SKM-1 (cell line): ENCODE measurements around the gene KCNQ4.

Experiments
- DNase-seq: peaks from one replicate; lab custom pipeline; 2025; ENCODE audit not compliant: unreplicated experiment; lab: John Stamatoyannopoulos, UW

KCNQ4 gene

DNA sequence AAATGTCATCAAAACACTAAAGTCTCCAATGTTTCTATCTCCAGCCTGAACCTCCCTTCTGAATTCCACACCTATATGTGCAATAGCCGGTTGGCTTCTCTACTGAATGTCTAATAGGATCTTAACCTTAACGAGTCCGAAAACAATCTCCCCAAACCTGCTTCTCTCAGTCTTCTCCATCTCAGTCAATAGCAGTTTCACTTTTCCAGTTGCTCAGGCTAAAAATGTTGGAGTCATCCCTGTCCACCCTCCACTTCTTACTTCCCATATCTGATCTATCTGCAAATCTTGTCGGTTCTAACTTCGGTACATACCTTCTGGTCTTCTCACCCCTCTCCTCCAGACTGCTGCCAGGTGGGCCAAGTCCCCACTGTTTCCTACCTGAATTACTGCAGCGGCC is 104.1 kb downstream of the KCNQ4 start:
- no peak for DNase-seq
